Kidney (tissue), 14 donors: ENCODE measurements around the gene PRKAB2. TPM values are rescaled to one million over a fixed set of nuclear protein-coding genes. Genes with fewer than 3 reads are reported as not detected.

Experiments
- DNase-seq, 5 donors: peaks; one replicate each; pipeline ENCODE4 v3.0.0-alpha.2; 2013 to 2020
- FAIRE-seq: peaks from 2 replicates; lab custom pipeline; 2012; peaks lifted over from hg19 to GRCh38; lab: Jason Lieb, UNC
- H3K27ac ChIP-seq, 2 donors: one replicate each; pipeline ENCODE4 v1.7.0; 2013; ENCODE audit warnings: low read depth in 2 of 2, low read length in 2 of 2, inconsistent platforms in 1 of 2
- H3K27me3 ChIP-seq: one replicate; pipeline ENCODE4 v1.7.1; 2013; ENCODE audit warnings: low read length, inconsistent platforms; ENCODE audit not compliant: control insufficient read depth, insufficient read depth
- H3K36me3 ChIP-seq, 3 donors: one replicate each; pipeline versions ENCODE4 v1.7.0 to v1.7.1; 2013; ENCODE audit warnings: low read length in 3 of 3, control low read depth in 1 of 3, inconsistent platforms in 1 of 3; ENCODE audit not compliant: insufficient read depth in 3 of 3, control insufficient read depth in 2 of 3
- H3K4me1 ChIP-seq, 3 donors: one replicate each; pipeline versions ENCODE4 v1.7.0 to v1.7.1; 2013; ENCODE audit warnings: low read length in 3 of 3, inconsistent platforms in 1 of 3, low read depth in 1 of 3; ENCODE audit not compliant: control insufficient read depth in 2 of 3, insufficient read depth in 2 of 3
- H3K4me3 ChIP-seq, 3 donors: one replicate each; pipeline versions ENCODE4 v1.7.0 to v1.8.1; 2013; ENCODE audit warnings: low read length in 3 of 3, control low read depth in 1 of 3, inconsistent platforms in 1 of 3
- H3K9ac ChIP-seq, 3 donors: one replicate each; pipeline versions ENCODE4 v1.7.0 to v1.7.1; 2013; ENCODE audit warnings: low read length in 3 of 3, control low read depth in 1 of 3, inconsistent platforms in 1 of 3
- H3K9me3 ChIP-seq, 3 donors: one replicate each; pipeline versions ENCODE4 v1.7.0 to v1.7.1; 2013; ENCODE audit warnings: low read length in 3 of 3, control low read depth in 1 of 3, inconsistent platforms in 1 of 3; ENCODE audit not compliant: control insufficient read depth in 2 of 3, insufficient read depth in 1 of 3
- intact Hi-C: fragments of 100-400 bp; cut with DNase I; formaldehyde crosslinking; loops from one replicate; pipeline ENCODE4 v1.11.1; 2022
- polyA plus RNA-seq: library from polyadenylated mRNA; stranded (reverse); fragments of 350-450 nt; fragmentation: Illumina TruSeq; extraction: RNeasy Lipid Tissue Mini Kit (QIAGEN cat#74804); gene quantifications from one replicate; pipeline ENCODE4 v1.2.3, GENCODE V29; 2014; ENCODE audit warnings: low read depth, low replicate concordance; ENCODE audit not compliant: insufficient read depth
- total RNA-seq: library from RNA; stranded (reverse); fragmentation: NEBNext Ultra II Directional; extraction: Animal tissue kit (Norgen Biotek cat#: 25700); gene quantifications from one replicate; pipeline ENCODE4 v1.2.1, GENCODE V29; 2021
- TF ChIP-seq, protein P1 (sequence below): IDR thresholded peaks from 3 replicates; pipeline ENCODE4 v1.5.1; 2012; ENCODE audit warnings: mild to moderate bottlenecking, moderate library complexity, borderline replicate concordance; ENCODE audit not compliant: insufficient read depth; ENCODE audit errors: extremely low read depth
- donor health status: control.
- donor health status: control.
- donor health status: control.
- donor health status: control.
- donor health status: control.
- donor health status: DM: yes; HTN: yes; CAD: no.
- donor health status: Normal renal cell carcinoma (clear cell type).

PRKAB2 gene
- total and polyA plus RNA-seq, 2 donors from 2014 or later: 8.7 to 12.7 TPM

DNA sequence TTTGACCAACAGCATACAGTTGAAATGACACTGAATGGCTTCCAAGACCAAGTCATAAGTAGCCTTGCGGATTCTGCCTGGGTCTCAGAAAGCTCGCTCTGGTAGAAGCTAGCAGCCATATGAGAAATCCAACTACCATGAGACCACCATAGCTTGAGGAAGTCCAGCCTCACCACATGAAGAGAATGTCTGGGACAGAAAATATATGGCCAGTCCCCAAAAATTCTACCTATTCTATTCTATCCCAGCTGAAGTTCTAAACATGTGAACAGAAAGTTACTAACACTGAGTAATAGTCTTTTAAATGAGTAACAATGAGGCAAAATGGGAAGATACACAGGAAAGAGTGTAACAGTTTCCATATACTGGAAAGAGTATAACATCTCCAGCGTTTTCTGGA, 43.9 kb upstream of the PRKAB2 start:
- H3K27ac ChIP-seq: no peak overlapping the region
- TF ChIP-seq, protein P1, sequence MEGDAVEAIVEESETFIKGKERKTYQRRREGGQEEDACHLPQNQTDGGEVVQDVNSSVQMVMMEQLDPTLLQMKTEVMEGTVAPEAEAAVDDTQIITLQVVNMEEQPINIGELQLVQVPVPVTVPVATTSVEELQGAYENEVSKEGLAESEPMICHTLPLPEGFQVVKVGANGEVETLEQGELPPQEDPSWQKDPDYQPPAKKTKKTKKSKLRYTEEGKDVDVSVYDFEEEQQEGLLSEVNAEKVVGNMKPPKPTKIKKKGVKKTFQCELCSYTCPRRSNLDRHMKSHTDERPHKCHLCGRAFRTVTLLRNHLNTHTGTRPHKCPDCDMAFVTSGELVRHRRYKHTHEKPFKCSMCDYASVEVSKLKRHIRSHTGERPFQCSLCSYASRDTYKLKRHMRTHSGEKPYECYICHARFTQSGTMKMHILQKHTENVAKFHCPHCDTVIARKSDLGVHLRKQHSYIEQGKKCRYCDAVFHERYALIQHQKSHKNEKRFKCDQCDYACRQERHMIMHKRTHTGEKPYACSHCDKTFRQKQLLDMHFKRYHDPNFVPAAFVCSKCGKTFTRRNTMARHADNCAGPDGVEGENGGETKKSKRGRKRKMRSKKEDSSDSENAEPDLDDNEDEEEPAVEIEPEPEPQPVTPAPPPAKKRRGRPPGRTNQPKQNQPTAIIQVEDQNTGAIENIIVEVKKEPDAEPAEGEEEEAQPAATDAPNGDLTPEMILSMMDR: no peak
- no peaks in the 10 kb centered on the region for H3K9me3 ChIP-seq
- H3K4me1 ChIP-seq: no peaks in the 10 kb centered on the region
- FAIRE-seq (no peak), DNase-seq (no peak)
- H3K9ac ChIP-seq: no peak overlapping the region
- H3K36me3 ChIP-seq: peaks cover 0 to 5% (median 3%) of the 10 kb centered on the region in 3 donors
- H3K4me3 ChIP-seq: no peak overlapping the region
- intact Hi-C loops: no loop called here
- H3K27me3 ChIP-seq: no peaks in the 10 kb centered on the region

DNA sequence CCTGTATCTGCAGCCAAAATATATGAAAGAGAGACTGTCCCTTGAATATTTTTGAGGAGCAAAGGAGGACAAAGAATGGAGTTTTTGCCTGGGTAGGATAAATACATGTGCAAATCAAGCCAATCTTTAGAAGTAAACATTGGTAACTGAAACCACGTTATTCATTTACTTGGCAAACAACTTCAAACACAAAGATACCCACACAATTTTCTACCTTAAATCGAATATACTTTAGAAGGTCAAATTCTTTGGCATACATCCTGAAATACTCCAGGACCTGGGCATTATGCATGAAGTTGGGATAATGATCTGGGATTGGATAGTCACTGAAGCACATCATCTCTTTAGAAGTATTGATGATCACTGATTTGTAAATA, 43.3 kb upstream of the PRKAB2 start:
- H3K27me3 ChIP-seq: no peaks in the 10 kb centered on the region
- TF ChIP-seq, protein P1: no peak
- H3K9me3 ChIP-seq: no peaks in the 10 kb centered on the region
- DNase-seq (no peak), FAIRE-seq (no peak)
- H3K4me3 ChIP-seq: no peak overlapping the region
- H3K36me3 ChIP-seq: peaks cover 0 to 5% (median 3%) of the 10 kb centered on the region in 3 donors
- no peak overlapping the region for H3K9ac ChIP-seq
- peak overlapping the region in 1 of 2 donors; percentile 8 for H3K27ac ChIP-seq
- intact Hi-C loops: no loop called here
- H3K4me1 ChIP-seq: no peaks in the 10 kb centered on the region

DNA sequence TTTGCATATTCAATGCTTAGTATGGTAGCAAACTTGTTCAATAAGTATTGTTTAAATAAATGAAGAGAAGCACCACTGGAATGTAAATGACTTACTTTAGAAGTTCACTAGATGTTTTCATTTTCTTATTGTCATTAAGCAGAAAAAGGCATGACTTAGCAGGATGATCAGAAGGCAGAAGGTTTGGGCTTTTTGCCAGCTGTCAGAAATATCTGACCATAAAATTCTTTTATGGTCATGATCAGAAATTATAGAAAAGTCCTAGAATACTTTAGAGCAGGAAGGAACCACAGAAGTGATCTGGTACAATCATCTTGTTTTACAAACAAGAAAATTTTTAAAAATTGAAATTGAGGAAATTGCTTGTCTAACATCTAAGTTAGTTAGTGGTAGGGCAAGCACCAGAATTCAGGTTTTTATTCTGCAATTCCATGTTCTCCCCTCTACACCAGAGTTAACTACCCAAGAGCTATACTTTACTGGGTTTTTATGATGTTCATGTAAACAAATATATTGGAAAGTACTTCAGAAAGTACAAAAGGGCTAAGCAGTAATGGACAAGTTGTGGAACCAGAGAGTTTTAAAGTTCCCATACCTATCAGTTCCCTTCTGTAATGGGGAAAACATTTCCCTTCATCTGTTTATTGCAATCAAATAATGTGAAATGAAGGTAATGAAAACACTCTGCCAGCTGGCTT, 42.7 kb upstream of the PRKAB2 start:
- Histone ChIP-seq H3K4me1 (no peaks in the 10 kb centered on the region), H3K27me3 (no peaks in the 10 kb centered on the region), H3K36me3 (peaks cover 0 to 7% (median 3%) of the 10 kb centered on the region in 3 donors), H3K9ac (no peak overlapping the region), H3K27ac (peak overlapping the region in 1 of 2 donors; percentile 8), H3K4me3 (no peak overlapping the region), H3K9me3 (no peaks in the 10 kb centered on the region)
- DNase-seq (no peak), FAIRE-seq (no peak)
- intact Hi-C loops: no loop called here
- TF ChIP-seq, protein P1: no peak
